Activated B cell treated with CpG ODN at 0.5 μM for 24 hours (primary cell): ENCODE results near the gene AJAP1. TPM values are rescaled to one million over a fixed set of nuclear protein-coding genes. Genes with fewer than 3 reads are reported as not detected.

ENCODE experiments used
- ATAC-seq: fragments of 200-7000 bp; cut with Tn5 transposase; one replicate; pipeline ENCODE4 v1.10.0; 2021; ENCODE audit warnings: low read depth, mild to moderate bottlenecking, moderate library complexity
- CTCF ChIA-PET: fragments of 350-600 bp; sonication (Branson Sonifier 250); formaldehyde crosslinking; loops from one replicate; lab custom pipeline; 2021; ENCODE audit warnings: antibody characterized with exemption; lab: Charles Lee
- POLR2A ChIA-PET: fragments of 350-600 bp; sonication (Branson Sonifier 250); formaldehyde crosslinking; loops from one replicate; lab custom pipeline; 2021; ENCODE audit warnings: antibody characterized with exemption; lab: Charles Lee
- DNase-seq: peaks from one replicate; pipeline ENCODE4 v3.0.0; 2022
- H3K27ac Mint-ChIP-seq: one replicate; pipeline ENCODE4 v1.8.0; 2020; ENCODE audit warnings: mixed read lengths
- H3K27me3 Mint-ChIP-seq: one replicate; pipeline ENCODE4 v1.8.0; 2021; ENCODE audit warnings: mixed read lengths
- H3K36me3 Mint-ChIP-seq: one replicate; pipeline ENCODE4 v1.8.0; 2021; ENCODE audit warnings: low read depth, mixed read lengths
- H3K4me1 Mint-ChIP-seq: one replicate; pipeline ENCODE4 v1.8.0; 2021; ENCODE audit warnings: mixed read lengths
- H3K4me3 Mint-ChIP-seq: one replicate; pipeline ENCODE4 v1.8.0; 2020; ENCODE audit warnings: mild to moderate bottlenecking, mixed read lengths
- H3K9me3 Mint-ChIP-seq: one replicate; pipeline ENCODE4 v1.8.0; 2020; ENCODE audit warnings: mixed read lengths
- intact Hi-C: fragments of 100-400 bp; cut with micrococcal nuclease; formaldehyde crosslinking; loops from one replicate; pipeline ENCODE4 v1.15.1; 2024
- total RNA-seq: library from RNA; stranded (reverse); gene quantifications from 2 replicates; pipeline ENCODE4 v1.2.3, GENCODE V29; 2022
- TF ChIP-seq, protein P1 (sequence below): fragments of 200-600 bp; IDR thresholded peaks from one replicate; pipeline ENCODE4 v1.8.0; 2022; ENCODE audit warnings: antibody characterized with exemption, mild to moderate bottlenecking

AJAP1 gene
- total RNA-seq, 1 donor from 2014 or later, result not detected

DNA sequence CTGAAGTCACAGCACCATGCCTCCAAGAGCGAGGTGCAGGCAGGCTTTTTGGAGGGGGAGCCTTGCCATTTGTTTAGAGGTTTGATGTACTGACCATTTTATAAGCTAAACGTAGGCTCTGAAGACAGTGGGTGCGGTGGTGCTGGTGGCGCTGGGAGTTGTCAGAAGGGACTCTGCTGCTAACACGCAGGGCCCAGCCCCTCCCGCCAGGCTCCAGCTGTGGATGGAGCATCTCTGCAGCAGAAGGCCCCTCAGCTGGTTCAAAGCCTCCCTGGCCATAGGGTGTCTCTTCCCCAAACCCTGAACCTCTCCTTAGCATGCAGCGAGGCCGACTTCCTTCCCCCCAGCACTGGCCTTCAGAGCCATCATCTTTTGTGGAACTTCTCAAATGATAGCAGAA, 105.3 kb downstream of the AJAP1 start:
- H3K36me3 Mint-ChIP-seq, result no peaks in the 10 kb centered on the region
- ATAC-seq, result no peak
- H3K27me3 Mint-ChIP-seq, result no peaks in the 10 kb centered on the region
- peaks cover 10% of the 10 kb centered on the region for H3K9me3 Mint-ChIP-seq
- intact Hi-C loops, result no loop called here
- ChIA-PET POLR2A (no interaction called here), CTCF (no interaction called here)
- no peak overlapping the region for H3K4me3 Mint-ChIP-seq
- no peak overlapping the region for H3K27ac Mint-ChIP-seq
- no peak for DNase-seq
- TF ChIP-seq, protein P1, sequence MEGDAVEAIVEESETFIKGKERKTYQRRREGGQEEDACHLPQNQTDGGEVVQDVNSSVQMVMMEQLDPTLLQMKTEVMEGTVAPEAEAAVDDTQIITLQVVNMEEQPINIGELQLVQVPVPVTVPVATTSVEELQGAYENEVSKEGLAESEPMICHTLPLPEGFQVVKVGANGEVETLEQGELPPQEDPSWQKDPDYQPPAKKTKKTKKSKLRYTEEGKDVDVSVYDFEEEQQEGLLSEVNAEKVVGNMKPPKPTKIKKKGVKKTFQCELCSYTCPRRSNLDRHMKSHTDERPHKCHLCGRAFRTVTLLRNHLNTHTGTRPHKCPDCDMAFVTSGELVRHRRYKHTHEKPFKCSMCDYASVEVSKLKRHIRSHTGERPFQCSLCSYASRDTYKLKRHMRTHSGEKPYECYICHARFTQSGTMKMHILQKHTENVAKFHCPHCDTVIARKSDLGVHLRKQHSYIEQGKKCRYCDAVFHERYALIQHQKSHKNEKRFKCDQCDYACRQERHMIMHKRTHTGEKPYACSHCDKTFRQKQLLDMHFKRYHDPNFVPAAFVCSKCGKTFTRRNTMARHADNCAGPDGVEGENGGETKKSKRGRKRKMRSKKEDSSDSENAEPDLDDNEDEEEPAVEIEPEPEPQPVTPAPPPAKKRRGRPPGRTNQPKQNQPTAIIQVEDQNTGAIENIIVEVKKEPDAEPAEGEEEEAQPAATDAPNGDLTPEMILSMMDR, result no peak
- H3K4me1 Mint-ChIP-seq, result no peaks in the 10 kb centered on the region

- Mint-ChIP-seq H3K4me1 (no peaks in the 10 kb centered on the region), H3K9me3 (peaks cover 10% of the 10 kb centered on the region), H3K36me3 (no peaks in the 10 kb centered on the region), H3K27ac (no peak overlapping the region), H3K27me3 (no peaks in the 10 kb centered on the region), H3K4me3 (no peak overlapping the region)
- TF ChIP-seq, protein P1, result no peak
- POLR2A ChIA-PET, result no interaction called here
- no peak for DNase-seq
- intact Hi-C loops, result no loop called here
- CTCF ChIA-PET, result no interaction called here
- ATAC-seq, result no peak
These were observed 105.7 kb downstream of the AJAP1 start for GRCh38 chr1:4760088-4760487.

DNA sequence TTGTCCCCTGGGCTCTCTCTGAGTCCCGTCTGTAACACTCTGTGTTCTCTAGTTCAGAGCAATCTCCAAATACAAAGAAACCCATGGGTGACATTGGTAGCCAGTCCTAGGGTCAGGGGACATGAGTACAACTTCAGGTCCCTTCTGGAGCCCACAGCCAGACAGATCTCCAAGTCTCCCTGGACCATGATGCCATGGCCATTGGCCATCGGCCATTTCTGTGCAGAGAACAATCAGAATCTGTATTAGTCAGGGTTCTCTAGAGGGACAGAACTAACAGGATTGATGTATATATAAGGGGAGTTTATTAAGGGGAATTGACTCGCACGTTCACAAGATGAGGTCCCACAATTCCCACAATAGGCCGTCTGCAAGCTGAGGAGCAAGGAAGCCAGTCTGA, 106.9 kb downstream of the AJAP1 start:
- no peaks in the 10 kb centered on the region for H3K27me3 Mint-ChIP-seq
- no peak overlapping the region for H3K27ac Mint-ChIP-seq
- ATAC-seq (no peak), DNase-seq (no peak)
- no peaks in the 10 kb centered on the region for H3K36me3 Mint-ChIP-seq
- no peaks in the 10 kb centered on the region for H3K4me1 Mint-ChIP-seq
- ChIA-PET CTCF (no interaction called here), POLR2A (no interaction called here)
- TF ChIP-seq, protein P1, result no peak
- no peak overlapping the region for H3K4me3 Mint-ChIP-seq
- H3K9me3 Mint-ChIP-seq, result peaks cover 10% of the 10 kb centered on the region
- intact Hi-C loops, result no loop called here

- no peak overlapping the region for H3K27ac Mint-ChIP-seq
- H3K9me3 Mint-ChIP-seq, result peaks cover 10% of the 10 kb centered on the region
- POLR2A ChIA-PET, result no interaction called here
- no peaks in the 10 kb centered on the region for H3K36me3 Mint-ChIP-seq
- intact Hi-C loops, result no loop called here
- no peaks in the 10 kb centered on the region for H3K27me3 Mint-ChIP-seq
- ATAC-seq (no peak), DNase-seq (no peak)
- H3K4me3 Mint-ChIP-seq, result no peak overlapping the region
- TF ChIP-seq, protein P1, result no peak
- CTCF ChIA-PET, result no interaction called here
- no peaks in the 10 kb centered on the region for H3K4me1 Mint-ChIP-seq
These were observed 107.7 kb downstream of the AJAP1 start for GRCh38 chr1:4762146-4762545.

- Mint-ChIP-seq H3K36me3 (no peaks in the 10 kb centered on the region), H3K27me3 (no peaks in the 10 kb centered on the region), H3K4me1 (no peaks in the 10 kb centered on the region), H3K4me3 (no peak overlapping the region), H3K27ac (no peak overlapping the region), H3K9me3 (no peaks in the 10 kb centered on the region)
- DNase-seq (no peak), ATAC-seq (no peak)
- TF ChIP-seq, protein P1, result no peak
- ChIA-PET CTCF (no interaction called here), POLR2A (no interaction called here)
- intact Hi-C loops, result no loop called here
These were observed 112.9 kb downstream of the AJAP1 start for GRCh38 chr1:4767308-4767707.
